GM12873 (cell line): ENCODE data around the gene ARPC5L.

Source experiments
- TF ChIP-seq, protein P1 (sequence below): IDR thresholded peaks from 2 replicates; pipeline ENCODE4 v1.5.1; 2012; ENCODE audit warnings: low read depth, mild to moderate bottlenecking, moderate library complexity, low read length, control low read depth; ENCODE audit not compliant: insufficient read depth; ENCODE audit errors: missing control alignments

ARPC5L gene

DNA sequence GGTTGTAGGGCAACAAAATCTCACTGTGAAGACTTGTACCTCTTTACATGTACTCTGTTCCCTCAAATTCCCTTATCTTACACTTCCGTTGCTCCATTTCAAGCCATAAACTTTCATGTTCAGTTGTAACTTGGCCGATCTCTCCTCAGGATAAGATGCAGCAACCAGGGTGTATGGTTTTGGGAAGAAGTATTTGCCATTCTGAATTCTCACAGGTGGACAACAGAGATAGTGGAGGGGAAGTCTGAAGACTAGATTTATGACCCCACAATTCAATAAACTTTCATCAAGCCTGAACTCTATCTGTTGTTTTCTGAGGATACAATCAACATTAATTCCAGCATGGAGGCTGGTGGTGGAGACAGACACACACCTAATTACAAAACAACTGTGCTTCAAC lies 51.4 kb downstream of the ARPC5L start:
- TF ChIP-seq, protein P1, sequence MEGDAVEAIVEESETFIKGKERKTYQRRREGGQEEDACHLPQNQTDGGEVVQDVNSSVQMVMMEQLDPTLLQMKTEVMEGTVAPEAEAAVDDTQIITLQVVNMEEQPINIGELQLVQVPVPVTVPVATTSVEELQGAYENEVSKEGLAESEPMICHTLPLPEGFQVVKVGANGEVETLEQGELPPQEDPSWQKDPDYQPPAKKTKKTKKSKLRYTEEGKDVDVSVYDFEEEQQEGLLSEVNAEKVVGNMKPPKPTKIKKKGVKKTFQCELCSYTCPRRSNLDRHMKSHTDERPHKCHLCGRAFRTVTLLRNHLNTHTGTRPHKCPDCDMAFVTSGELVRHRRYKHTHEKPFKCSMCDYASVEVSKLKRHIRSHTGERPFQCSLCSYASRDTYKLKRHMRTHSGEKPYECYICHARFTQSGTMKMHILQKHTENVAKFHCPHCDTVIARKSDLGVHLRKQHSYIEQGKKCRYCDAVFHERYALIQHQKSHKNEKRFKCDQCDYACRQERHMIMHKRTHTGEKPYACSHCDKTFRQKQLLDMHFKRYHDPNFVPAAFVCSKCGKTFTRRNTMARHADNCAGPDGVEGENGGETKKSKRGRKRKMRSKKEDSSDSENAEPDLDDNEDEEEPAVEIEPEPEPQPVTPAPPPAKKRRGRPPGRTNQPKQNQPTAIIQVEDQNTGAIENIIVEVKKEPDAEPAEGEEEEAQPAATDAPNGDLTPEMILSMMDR, result no peak

GRCh38 chr9:124914753-124915405 lies 52.9 kb downstream of the ARPC5L start:
- TF ChIP-seq, protein P1, result no peak
